ENCODE results near the gene TBC1D14. TPM values are rescaled to one million over a fixed set of nuclear protein-coding genes. Genes with fewer than 3 reads are reported as not detected.

The TBC1D14 gene
- total and polyA plus RNA-seq, 9 of the 15 experiments (the other 6 are each of a cell fraction or from before 2014, with no cell fraction given) = 2.1 to 59.6 (median 44.8) TPM

GRCh38 chr4:6925357-6925836 lies 15.8 kb downstream of the TBC1D14 start (continued):
- TF ChIP-seq ZNF407 (IDR thresholded peaks at IDR 0.05; ENCODE audit: low read depth) (no peak), KDM4B (IDR thresholded peaks at IDR 0.05; ENCODE audit: borderline replicate concordance in 2 of 2, low read depth in 1 of 2) (no peak), ATF4 (CRISPR knock-in tag; IDR thresholded peaks at IDR 0.05) (no peak), MXD1 (CRISPR knock-in tag; IDR thresholded peaks at IDR 0.05; ENCODE audit: borderline replicate concordance, poor library complexity, severe bottlenecking) (no peak), FOXK2 (conservative IDR thresholded peaks at IDR 0.05 in 1 of 2, IDR thresholded peaks at IDR 0.05 in 1 of 2; ENCODE audit: low read depth in 2 of 2) (no peak), HDGF (IDR thresholded peaks at IDR 0.05) (no peak), TCF7 (IDR thresholded peaks at IDR 0.05; ENCODE audit: borderline replicate concordance) (peak; percentile 89; the same call in 1 of the 2 replicates), BDP1 (IDR thresholded peaks at IDR 0.05; ENCODE audit: insufficient read depth, insufficient read length) (no peak), XRCC5 (IDR thresholded peaks at IDR 0.05; ENCODE audit: low read depth, low read length) (no peak), POLR2B (IDR thresholded peaks at IDR 0.05; ENCODE audit: low read depth, partially characterized antibody) (no peak), PRDM10 (IDR thresholded peaks at IDR 0.05; ENCODE audit: partially characterized antibody) (no peak), HDAC3 (IDR thresholded peaks at IDR 0.05; ENCODE audit: borderline replicate concordance, partially characterized antibody) (peak; percentile 57), ID3 (CRISPR knock-in tag; IDR thresholded peaks at IDR 0.05) (no peak), ID3 (tag; IDR thresholded peaks at IDR 0.05) (peak; percentile 32; the same call in 1 of the 2 replicates)

Data from K562 (cell line).